Cardiac fibroblast (primary cell): Measurements from ENCODE around the gene KCNH8.

ENCODE experiments used
- DNase-seq, 2 donors: peaks; one replicate each; pipeline versions ENCODE4 v3.0.0 to v3.0.0-alpha.2; 2010; ENCODE audit warnings: low read depth in 2 of 2
- H3K4me3 ChIP-seq, 2 donors: replicated peaks in 1 of 2; 1 replicate in 1 of 2; 2 replicates in 1 of 2; pipeline ENCODE4 v1.5.1; 2011; ENCODE audit warnings: low read depth in 2 of 2, low read length in 2 of 2, mild to moderate bottlenecking in 2 of 2, moderate library complexity in 1 of 2
- CTCF ChIP-seq: IDR thresholded peaks from one replicate; pipeline ENCODE4 v1.5.1; 2011; ENCODE audit warnings: low read depth, mild to moderate bottlenecking, low read length, inconsistent platforms

Gene KCNH8

GRCh38 chr3:19248143-19248542 lies 99.8 kb downstream of the KCNH8 start:
- DNase-seq: no peak
- TF ChIP-seq CTCF: no peak
- H3K4me3 ChIP-seq: no peak overlapping the region

GRCh38 chr3:19248767-19249166 lies 100.5 kb downstream of the KCNH8 start:
- DNase-seq: no peak
- H3K4me3 ChIP-seq: no peak overlapping the region
- TF ChIP-seq CTCF: no peak

- no peak for TF ChIP-seq CTCF
- DNase-seq: no peak
- H3K4me3 ChIP-seq: no peak overlapping the region
Observed at GRCh38 chr3:19250959-19251610, 102.8 kb downstream of the KCNH8 start.

GRCh38 chr3:19254189-19254588 lies 105.9 kb downstream of the KCNH8 start:
- TF ChIP-seq CTCF: no peak
- no peak overlapping the region for H3K4me3 ChIP-seq
- no peak for DNase-seq

GRCh38 chr3:19254784-19255338 lies 106.6 kb downstream of the KCNH8 start:
- no peak for TF ChIP-seq CTCF
- DNase-seq: no peak
- no peak overlapping the region for H3K4me3 ChIP-seq

GRCh38 chr3:19256313-19256712 lies 108.0 kb downstream of the KCNH8 start:
- no peak for DNase-seq
- H3K4me3 ChIP-seq: no peak overlapping the region
- no peak for TF ChIP-seq CTCF

- no peak for TF ChIP-seq CTCF
- no peak for DNase-seq
- H3K4me3 ChIP-seq: no peak overlapping the region
Observed at GRCh38 chr3:19263606-19264005, 115.3 kb downstream of the KCNH8 start.
